SK-N-SH treated with all-trans-retinoic acid at 6 μM for 48 hours (cell line): ENCODE results near the gene VPS13D.

Experiments
- ATAC-seq: fragments of 200-7000 bp; cut with Tn5 transposase; 3 replicates; pipeline ENCODE4 v1.9.1; 2020; ENCODE audit warnings: mild to moderate bottlenecking, moderate library complexity
- ARNTL ChIP-seq: fragments of 450-650 bp; formaldehyde crosslinking; IDR thresholded peaks from 2 replicates; pipeline ENCODE4 v1.5.0; 2020; ENCODE audit warnings: low read depth, mild to moderate bottlenecking, moderate library complexity, borderline replicate concordance
- BACH2 ChIP-seq: fragments of 250-450 bp; sonication (Bioruptor Pico); IDR thresholded peaks from 2 replicates; pipeline ENCODE4 v1.9.0; 2021; ENCODE audit warnings: mild to moderate bottlenecking, borderline replicate concordance
- CSDC2 ChIP-seq: fragments of 250-450 bp; sonication (Bioruptor Pico); IDR thresholded peaks from 2 replicates; pipeline ENCODE4 v1.5.0; 2020; ENCODE audit warnings: mild to moderate bottlenecking, moderate library complexity
- CSRNP3 ChIP-seq: fragments of 250-450 bp; sonication (Bioruptor Pico); IDR thresholded peaks from 2 replicates; pipeline ENCODE4 v1.5.1; 2021; ENCODE audit warnings: mild to moderate bottlenecking, moderate library complexity
- ISL1 ChIP-seq: fragments of 250-450 bp; sonication (Bioruptor Pico); IDR thresholded peaks from 2 replicates; pipeline ENCODE4 v2.1.2; 2022; ENCODE audit warnings: mild to moderate bottlenecking, moderate library complexity
- OSR1 ChIP-seq: fragments of 250-450 bp; sonication (Bioruptor Pico); IDR thresholded peaks from 2 replicates; pipeline ENCODE4 v1.8.0; 2022; ENCODE audit warnings: moderate library complexity, mild to moderate bottlenecking, inconsistent platforms
- PATZ1 ChIP-seq: fragments of 250-450 bp; sonication (Bioruptor Pico); IDR thresholded peaks from 2 replicates; pipeline ENCODE4 v1.8.0; 2020; ENCODE audit warnings: mild to moderate bottlenecking, moderate library complexity, borderline replicate concordance
- POU6F1 ChIP-seq: fragments of 250-450 bp; sonication (Bioruptor Pico); IDR thresholded peaks from 2 replicates; pipeline ENCODE4 v1.8.0; 2021; ENCODE audit warnings: low read depth, mild to moderate bottlenecking, moderate library complexity, borderline replicate concordance
- PPARA ChIP-seq: fragments of 250-450 bp; sonication (Bioruptor Pico); IDR thresholded peaks from 2 replicates; pipeline ENCODE4 v1.5.0; 2020; ENCODE audit warnings: mild to moderate bottlenecking, borderline replicate concordance
- RARB ChIP-seq: fragments of 250-450 bp; sonication (Bioruptor Pico); IDR thresholded peaks from 2 replicates; pipeline ENCODE4 v1.8.0; 2021; ENCODE audit warnings: mild to moderate bottlenecking, moderate library complexity
- TCF4 ChIP-seq: fragments of 250-450 bp; sonication (Bioruptor Pico); IDR thresholded peaks from 2 replicates; pipeline ENCODE4 v1.8.0; 2021; ENCODE audit warnings: mild to moderate bottlenecking, moderate library complexity, borderline replicate concordance
- TOX ChIP-seq: fragments of 250-450 bp; sonication (Bioruptor Pico); IDR thresholded peaks from 2 replicates; pipeline ENCODE4 v1.8.0; 2021; ENCODE audit warnings: mild to moderate bottlenecking, moderate library complexity, borderline replicate concordance
- TSHZ2 ChIP-seq: fragments of 250-450 bp; sonication (Bioruptor Pico); IDR thresholded peaks from 2 replicates; pipeline ENCODE4 v1.5.0; 2020; ENCODE audit warnings: mild to moderate bottlenecking, moderate library complexity
- ZC3H10 ChIP-seq: fragments of 250-450 bp; sonication (Bioruptor Pico); IDR thresholded peaks from 2 replicates; pipeline ENCODE4 v1.5.1; 2021; ENCODE audit warnings: mild to moderate bottlenecking, moderate library complexity
- ZFP3 ChIP-seq: fragments of 250-450 bp; sonication (Bioruptor Pico); IDR thresholded peaks from 2 replicates; pipeline ENCODE4 v1.5.0; 2020; ENCODE audit warnings: mild to moderate bottlenecking, moderate library complexity
- ZFP30 ChIP-seq: fragments of 450-650 bp; formaldehyde crosslinking; IDR thresholded peaks from 2 replicates; pipeline ENCODE4 v1.5.0; 2022; ENCODE audit warnings: mild to moderate bottlenecking, moderate library complexity
- ZNF565 ChIP-seq: fragments of 450-650 bp; formaldehyde crosslinking; conservative IDR thresholded peaks from 2 replicates; pipeline ENCODE4 v1.5.0; 2020; ENCODE audit warnings: low read depth, mild to moderate bottlenecking, moderate library complexity
- ZNF70 ChIP-seq: fragments of 450-650 bp; formaldehyde crosslinking; IDR thresholded peaks from 2 replicates; pipeline ENCODE4 v1.5.0; 2020; ENCODE audit warnings: mild to moderate bottlenecking, moderate library complexity
- ZNF8 ChIP-seq: fragments of 450-650 bp; formaldehyde crosslinking; IDR thresholded peaks from 2 replicates; pipeline ENCODE4 v1.5.0; 2020; ENCODE audit warnings: mild to moderate bottlenecking, moderate library complexity

Gene VPS13D

GRCh38 chr1:12340544-12340930 is 110.7 kb downstream of the VPS13D start:
- TF ChIP-seq ARNTL = no peak
- TF ChIP-seq ZC3H10 (CRISPR knock-in tag) = no peak
- TF ChIP-seq CSRNP3 (CRISPR knock-in tag) = no peak
- TF ChIP-seq ISL1 (CRISPR knock-in tag) = no peak
- TF ChIP-seq ZFP3 (CRISPR knock-in tag) = no peak
- no peak for TF ChIP-seq PATZ1 (CRISPR knock-in tag)
- TF ChIP-seq TCF4 (CRISPR knock-in tag) = no peak
- TF ChIP-seq RARB (CRISPR knock-in tag) = no peak
- no peak for TF ChIP-seq TOX
- no peak for TF ChIP-seq PPARA (CRISPR knock-in tag)
- no peak for TF ChIP-seq POU6F1
- TF ChIP-seq CSDC2 (CRISPR knock-in tag) = no peak
- TF ChIP-seq TSHZ2 = no peak
- TF ChIP-seq ZFP30 (CRISPR knock-in tag) = no peak
- no peak for TF ChIP-seq OSR1 (CRISPR knock-in tag)
- TF ChIP-seq ZNF70 (CRISPR knock-in tag) = no peak
- no peak for TF ChIP-seq ZNF8
- TF ChIP-seq BACH2 (CRISPR knock-in tag) = no peak
- ATAC-seq = no peak

GRCh38 chr1:12341667-12342066 is 111.8 kb downstream of the VPS13D start:
- TF ChIP-seq CSDC2 (CRISPR knock-in tag) (no peak), TCF4 (CRISPR knock-in tag) (no peak), ZNF565 (CRISPR knock-in tag) (no peak), PATZ1 (CRISPR knock-in tag) (no peak)
- ATAC-seq = no peak

GRCh38 chr1:12342401-12343003 is 112.7 kb downstream of the VPS13D start:
- TF ChIP-seq TOX (no peak), OSR1 (CRISPR knock-in tag) (no peak), PATZ1 (CRISPR knock-in tag) (no peak), TSHZ2 (no peak)
- no peak for ATAC-seq
